Prostate gland (tissue), 2 donors: ENCODE results near the gene PAPPA2.

Source experiments
- POLR2A ChIP-seq: fragments of 450-650 bp; IDR thresholded peaks from one replicate; pipeline ENCODE4 v1.6.1; 2016; ENCODE audit warnings: antibody characterized with exemption, mild to moderate bottlenecking
- POLR2AphosphoS5 ChIP-seq: sonication (generic); formaldehyde crosslinking; IDR thresholded peaks from one replicate; pipeline ENCODE4 v1.6.1; 2017; ENCODE audit warnings: antibody characterized with exemption
- TF ChIP-seq, protein P1 (sequence below), 4 experiments: fragments of 200-600 bp in 2 of 4; fragments of 450-650 bp in 2 of 4; sonication (generic) in 2 of 4; IDR thresholded peaks; 1 replicate in 3 of 4; 2 replicates in 1 of 4; pipeline ENCODE4 v1.5.1; 2016 to 2019; ENCODE audit warnings: antibody characterized with exemption in 4 of 4, mild to moderate bottlenecking in 2 of 4, moderate library complexity in 2 of 4

DNA sequence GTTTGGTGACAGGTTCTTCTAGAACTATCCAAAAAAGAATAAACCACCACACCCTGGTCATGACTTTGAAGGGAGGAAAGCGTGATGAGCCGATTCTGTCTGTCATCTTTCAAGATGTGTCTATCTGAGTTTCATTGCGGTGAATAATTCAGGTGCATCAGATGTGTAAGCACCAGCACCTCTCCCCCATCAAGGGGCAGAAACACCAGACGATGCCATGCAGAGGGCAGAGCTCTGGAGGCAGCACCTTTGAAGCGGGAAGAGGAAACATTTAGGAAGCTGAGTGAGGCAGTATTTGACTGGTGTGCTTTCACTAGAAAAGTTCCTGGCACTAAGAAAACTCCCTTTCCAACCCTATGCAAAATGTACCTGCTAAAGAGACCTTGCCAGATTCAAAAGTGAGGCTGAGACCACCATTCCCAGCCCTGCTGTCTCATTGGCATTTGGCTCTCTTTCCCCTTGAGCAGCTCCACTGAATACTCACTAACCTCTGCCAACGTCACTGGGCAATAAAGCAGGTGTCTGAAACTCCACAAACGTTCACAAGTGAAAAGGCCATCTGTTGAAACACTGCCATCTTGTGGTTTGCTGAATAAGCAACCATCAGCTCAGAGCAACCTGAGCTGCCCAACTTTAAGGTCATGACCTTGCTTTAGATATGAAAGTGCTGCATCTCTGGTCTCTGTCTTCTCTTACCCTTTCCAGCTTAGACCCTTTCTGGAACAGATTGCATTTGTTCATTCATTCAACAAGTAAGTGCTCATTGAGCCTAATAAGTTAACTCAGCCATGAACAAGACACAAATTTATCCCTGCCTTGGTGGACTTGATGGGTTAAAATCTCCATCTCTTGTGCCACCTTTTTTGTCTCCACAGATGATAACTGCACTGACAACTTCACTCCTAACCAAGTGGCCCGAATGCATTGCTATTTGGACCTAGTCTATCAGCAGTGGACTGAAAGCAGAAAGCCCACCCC, 228.6 kb downstream of the PAPPA2 start:
- TF ChIP-seq, protein P1, sequence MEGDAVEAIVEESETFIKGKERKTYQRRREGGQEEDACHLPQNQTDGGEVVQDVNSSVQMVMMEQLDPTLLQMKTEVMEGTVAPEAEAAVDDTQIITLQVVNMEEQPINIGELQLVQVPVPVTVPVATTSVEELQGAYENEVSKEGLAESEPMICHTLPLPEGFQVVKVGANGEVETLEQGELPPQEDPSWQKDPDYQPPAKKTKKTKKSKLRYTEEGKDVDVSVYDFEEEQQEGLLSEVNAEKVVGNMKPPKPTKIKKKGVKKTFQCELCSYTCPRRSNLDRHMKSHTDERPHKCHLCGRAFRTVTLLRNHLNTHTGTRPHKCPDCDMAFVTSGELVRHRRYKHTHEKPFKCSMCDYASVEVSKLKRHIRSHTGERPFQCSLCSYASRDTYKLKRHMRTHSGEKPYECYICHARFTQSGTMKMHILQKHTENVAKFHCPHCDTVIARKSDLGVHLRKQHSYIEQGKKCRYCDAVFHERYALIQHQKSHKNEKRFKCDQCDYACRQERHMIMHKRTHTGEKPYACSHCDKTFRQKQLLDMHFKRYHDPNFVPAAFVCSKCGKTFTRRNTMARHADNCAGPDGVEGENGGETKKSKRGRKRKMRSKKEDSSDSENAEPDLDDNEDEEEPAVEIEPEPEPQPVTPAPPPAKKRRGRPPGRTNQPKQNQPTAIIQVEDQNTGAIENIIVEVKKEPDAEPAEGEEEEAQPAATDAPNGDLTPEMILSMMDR (IDR thresholded peaks at IDR 0.05): peak; percentile 21 to 65 (median 53)
- TF ChIP-seq POLR2A (no peak), POLR2AphosphoS5 (peak; percentile 56)
